MCF 10A (cell line): ENCODE measurements around the gene CLMN. TPM values are rescaled to one million over a fixed set of nuclear protein-coding genes. Genes with fewer than 3 reads are reported as not detected.

ENCODE experiments used
- BruUV-seq: library from RNA; stranded (reverse); fragments of 400-500 nt; replicated peaks from 2 replicates; lab custom pipeline; 2021; lab: Mats Ljungman, UMichigan
- CTCF ChIA-PET: fragments of 300-600 bp; sonication (Branson Sonifier 250); formaldehyde crosslinking; extraction: SDS; loops from one replicate; lab custom pipeline; 2021; ENCODE audit warnings: antibody characterized with exemption, inconsistent platforms; lab: Yijun Ruan, JAX
- POLR2A ChIA-PET: fragments of 300-600, 350-650 bp; sonication (Branson Sonifier 250); formaldehyde crosslinking; extraction: SDS; loops from one replicate; lab custom pipeline; 2020; ENCODE audit warnings: antibody characterized with exemption, inconsistent platforms; lab: Yijun Ruan, JAX
- DNase-seq: peaks from one replicate; pipeline ENCODE4 v3.0.0-alpha.2; 2018; ENCODE audit not compliant: unreplicated experiment
- H3K27ac Mint-ChIP-seq: one replicate; pipeline ENCODE4 v1.8.0; 2022; ENCODE audit warnings: mild to moderate bottlenecking, low read depth, mixed read lengths; ENCODE audit not compliant: unreplicated experiment
- H3K27me3 Mint-ChIP-seq: one replicate; pipeline ENCODE4 v1.8.0; 2022; ENCODE audit warnings: mixed read lengths; ENCODE audit not compliant: insufficient read depth, unreplicated experiment
- H3K36me3 Mint-ChIP-seq: one replicate; pipeline ENCODE4 v1.8.0; 2022; ENCODE audit warnings: mild to moderate bottlenecking, moderate library complexity, mixed read lengths; ENCODE audit not compliant: insufficient read depth, unreplicated experiment
- H3K4me1 Mint-ChIP-seq: one replicate; pipeline ENCODE4 v1.8.0; 2022; ENCODE audit warnings: mixed read lengths; ENCODE audit not compliant: insufficient read depth, unreplicated experiment
- H3K4me3 Mint-ChIP-seq: one replicate; pipeline ENCODE4 v1.8.0; 2022; ENCODE audit warnings: mild to moderate bottlenecking, moderate library complexity, mixed read lengths; ENCODE audit not compliant: unreplicated experiment
- H3K9me3 Mint-ChIP-seq: one replicate; pipeline ENCODE4 v1.8.0; 2022; ENCODE audit warnings: mixed read lengths; ENCODE audit not compliant: unreplicated experiment
- intact Hi-C: fragments of 100-400 bp; cut with micrococcal nuclease; formaldehyde crosslinking; loops from 2 replicates; pipeline ENCODE4 v1.14.1; 2022
- total RNA-seq: library from RNA; stranded (reverse); gene quantifications from 2 replicates; pipeline ENCODE4 v1.2.3, GENCODE V29; 2022
- TF ChIP-seq, protein P1 (sequence below): fragments of 200-600 bp; IDR thresholded peaks from one replicate; pipeline ENCODE4 v1.8.0; 2022; ENCODE audit warnings: antibody characterized with exemption, mild to moderate bottlenecking; ENCODE audit not compliant: unreplicated experiment

Gene CLMN
- total RNA-seq, 1 experiment from 2014 or later, result 17.9 TPM

DNA sequence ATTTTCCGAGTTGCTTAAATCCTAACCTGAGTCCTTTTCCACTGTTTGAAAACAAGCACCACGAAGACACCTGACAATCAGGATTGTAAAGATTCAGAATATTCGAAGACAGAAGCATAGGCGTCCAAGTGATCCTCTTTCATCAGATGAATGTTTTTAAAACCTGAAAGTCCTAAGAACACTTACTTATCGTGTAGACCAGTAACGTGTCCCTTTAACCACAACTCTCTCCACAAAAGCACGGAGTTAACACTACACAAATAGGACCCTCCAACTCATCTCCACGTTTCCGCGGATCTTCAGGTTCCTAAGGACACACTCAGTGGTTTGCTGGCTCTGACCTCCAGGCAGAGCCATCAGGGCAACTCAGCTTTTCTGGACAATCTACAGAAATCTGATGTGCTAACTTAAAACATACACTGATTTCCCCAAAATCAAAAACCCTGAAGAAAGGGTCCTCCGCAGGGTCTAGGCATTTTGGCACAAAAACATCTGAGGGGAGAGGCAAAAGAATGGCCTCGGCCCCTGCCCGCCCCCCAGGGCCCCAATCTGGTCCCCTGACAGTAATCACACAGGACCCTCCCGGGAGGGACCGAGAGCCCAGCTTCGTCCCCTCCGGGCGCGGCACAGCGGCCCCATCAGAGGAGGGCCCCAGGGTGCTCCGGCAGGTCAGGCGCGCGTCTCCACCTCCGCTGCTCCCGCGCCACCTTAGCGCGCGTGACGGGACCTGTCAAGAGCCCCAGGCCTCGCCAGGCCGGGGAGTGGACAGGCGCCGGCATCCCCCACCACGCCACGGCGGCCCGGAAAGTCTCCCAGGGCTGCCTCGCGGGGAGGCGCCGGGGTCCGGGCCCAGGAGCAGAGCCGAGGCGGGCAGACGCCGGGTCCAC lies 163.3 kb downstream of the CLMN start:
- ChIA-PET POLR2A (interaction anchor here (0.6 to 3.1 kb wide), 22 partner anchors 8 to 1060 kb away, joined by 3 to 12 read pairs (median 4); partner anchors contain the start of gene GLRX5), CTCF (interaction anchor here (0.7 to 1.1 kb wide), 2 partner anchors 185 to 276 kb away, joined by 3 read pairs; no protein-coding TSS in a partner anchor)
- Mint-ChIP-seq H3K4me1 (peaks cover 34% of the 10 kb centered on the region), H3K4me3 (peak overlapping the region; percentile 91), H3K27me3 (no peaks in the 10 kb centered on the region), H3K27ac (peak overlapping the region; percentile 98), H3K36me3 (peaks cover 22% of the 10 kb centered on the region), H3K9me3 (no peaks in the 10 kb centered on the region)
- TF ChIP-seq, protein P1, sequence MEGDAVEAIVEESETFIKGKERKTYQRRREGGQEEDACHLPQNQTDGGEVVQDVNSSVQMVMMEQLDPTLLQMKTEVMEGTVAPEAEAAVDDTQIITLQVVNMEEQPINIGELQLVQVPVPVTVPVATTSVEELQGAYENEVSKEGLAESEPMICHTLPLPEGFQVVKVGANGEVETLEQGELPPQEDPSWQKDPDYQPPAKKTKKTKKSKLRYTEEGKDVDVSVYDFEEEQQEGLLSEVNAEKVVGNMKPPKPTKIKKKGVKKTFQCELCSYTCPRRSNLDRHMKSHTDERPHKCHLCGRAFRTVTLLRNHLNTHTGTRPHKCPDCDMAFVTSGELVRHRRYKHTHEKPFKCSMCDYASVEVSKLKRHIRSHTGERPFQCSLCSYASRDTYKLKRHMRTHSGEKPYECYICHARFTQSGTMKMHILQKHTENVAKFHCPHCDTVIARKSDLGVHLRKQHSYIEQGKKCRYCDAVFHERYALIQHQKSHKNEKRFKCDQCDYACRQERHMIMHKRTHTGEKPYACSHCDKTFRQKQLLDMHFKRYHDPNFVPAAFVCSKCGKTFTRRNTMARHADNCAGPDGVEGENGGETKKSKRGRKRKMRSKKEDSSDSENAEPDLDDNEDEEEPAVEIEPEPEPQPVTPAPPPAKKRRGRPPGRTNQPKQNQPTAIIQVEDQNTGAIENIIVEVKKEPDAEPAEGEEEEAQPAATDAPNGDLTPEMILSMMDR, result no peak
- intact Hi-C loops, result loop anchor here (5.0 kb wide), 2 partner anchors 166 to 211 kb away; no protein-coding TSS in a partner anchor
- DNase-seq, result peak; percentile 36
- BruUV-seq, result no TSS peak

DNA sequence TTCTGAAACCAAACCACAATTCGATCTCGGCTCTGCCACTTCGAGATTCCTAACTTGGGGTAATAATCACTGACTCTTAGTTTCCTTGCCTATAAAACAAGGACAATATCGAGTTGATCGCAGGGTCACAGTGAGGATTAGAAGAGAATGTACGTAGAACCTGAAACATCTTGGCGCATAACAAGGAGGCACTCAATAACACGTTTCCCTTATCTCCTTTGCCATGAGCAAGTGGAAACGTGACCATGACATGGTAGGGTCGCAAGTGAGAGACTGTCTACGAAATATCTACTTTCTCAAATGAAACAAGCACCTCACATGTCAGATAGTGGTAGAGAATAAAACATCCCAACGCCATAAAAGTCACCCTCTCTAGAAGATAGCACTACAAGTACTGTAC lies 164.7 kb downstream of the CLMN start:
- DNase-seq, result no peak

DNA sequence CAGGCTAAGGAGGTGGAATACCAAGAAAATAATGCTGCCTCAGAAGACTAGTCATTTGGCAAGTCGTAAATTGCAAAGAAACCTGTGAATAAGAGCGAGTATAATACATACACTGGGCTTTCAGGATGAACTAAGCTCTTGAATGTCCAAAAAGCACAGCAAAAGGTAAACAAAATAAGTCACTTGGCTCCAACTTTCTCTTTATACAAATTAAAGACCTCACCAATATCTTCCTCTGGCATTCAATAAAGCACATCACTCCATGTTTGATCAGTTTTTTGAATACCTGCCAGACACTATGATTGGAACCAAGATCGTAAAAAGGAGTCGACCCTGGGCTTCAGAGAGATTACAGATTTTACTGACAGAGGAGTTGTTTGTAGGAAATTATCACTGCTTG lies 165.8 kb downstream of the CLMN start:
- no peak overlapping the region for H3K27ac Mint-ChIP-seq
- H3K36me3 Mint-ChIP-seq, result peaks cover 22% of the 10 kb centered on the region
- peaks cover 41% of the 10 kb centered on the region for H3K4me1 Mint-ChIP-seq
- ChIA-PET CTCF (no interaction called here), POLR2A (interaction anchor here (0.6 to 1.0 kb wide), 2 partner anchors 13 to 1049 kb away, joined by 3 to 5 read pairs; no protein-coding TSS in a partner anchor)
- intact Hi-C loops, result no loop called here
- no TSS peak for BruUV-seq
- TF ChIP-seq, protein P1, result no peak
- no peaks in the 10 kb centered on the region for H3K27me3 Mint-ChIP-seq
- no peak overlapping the region for H3K4me3 Mint-ChIP-seq
- DNase-seq, result no peak
- no peaks in the 10 kb centered on the region for H3K9me3 Mint-ChIP-seq

More for the DNA sequence above, 164.7 kb downstream of the CLMN start:
- Mint-ChIP-seq H3K4me3 (peak overlapping the region; percentile 91), H3K4me1 (peaks cover 34% of the 10 kb centered on the region), H3K27me3 (no peaks in the 10 kb centered on the region), H3K36me3 (peaks cover 17% of the 10 kb centered on the region), H3K9me3 (no peaks in the 10 kb centered on the region), H3K27ac (no peak overlapping the region)
- ChIA-PET CTCF (interaction anchor here (1.1 kb wide), 1 partner anchor 277 kb away, joined by 3 read pairs; no protein-coding TSS in a partner anchor), POLR2A (interaction anchor here (0.7 to 3.1 kb wide), 7 partner anchors 8 to 167 kb away, joined by 3 to 12 read pairs (median 5); no protein-coding TSS in a partner anchor)
- no TSS peak for BruUV-seq
- intact Hi-C loops, result loop anchor here (5.0 kb wide), 2 partner anchors 167 to 212 kb away; no protein-coding TSS in a partner anchor
- TF ChIP-seq, protein P1, result no peak

DNA sequence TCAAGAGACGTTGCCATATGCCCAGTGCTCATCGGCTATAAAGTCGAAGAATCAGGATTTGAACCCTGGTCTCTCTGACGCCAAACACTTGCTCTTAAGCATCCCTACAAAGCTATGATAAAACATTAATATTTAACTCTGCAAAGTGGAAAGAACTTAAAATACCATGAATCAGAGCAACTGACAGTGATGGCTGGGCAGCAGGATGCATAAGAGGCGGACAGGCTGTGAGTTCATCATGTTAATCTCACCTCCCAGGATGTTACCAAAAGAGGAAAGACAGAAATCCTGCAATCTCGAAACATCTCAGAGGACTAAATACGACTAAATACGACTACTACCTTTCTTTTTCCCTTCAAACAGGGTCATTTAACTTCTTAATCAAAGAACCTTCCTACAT lies 168.1 kb downstream of the CLMN start:
- TF ChIP-seq, protein P1, result no peak
- BruUV-seq, result no TSS peak
- ChIA-PET POLR2A (no interaction called here), CTCF (no interaction called here)
- peaks cover 51% of the 10 kb centered on the region for H3K4me1 Mint-ChIP-seq
- no peaks in the 10 kb centered on the region for H3K9me3 Mint-ChIP-seq
- H3K4me3 Mint-ChIP-seq, result no peak overlapping the region
- no peaks in the 10 kb centered on the region for H3K27me3 Mint-ChIP-seq
- intact Hi-C loops, result no loop called here
- no peak for DNase-seq
- no peak overlapping the region for H3K27ac Mint-ChIP-seq
- peaks cover 7% of the 10 kb centered on the region for H3K36me3 Mint-ChIP-seq
